GM15510 (cell line): ENCODE results near the gene CD74.

Experiments
- POLR2A ChIP-seq: IDR thresholded peaks from 3 replicates; pipeline ENCODE4 v1.6.1; 2011; ENCODE audit warnings: borderline replicate concordance; ENCODE audit not compliant: insufficient read length; ENCODE audit errors: extremely low read depth

CD74 gene

DNA sequence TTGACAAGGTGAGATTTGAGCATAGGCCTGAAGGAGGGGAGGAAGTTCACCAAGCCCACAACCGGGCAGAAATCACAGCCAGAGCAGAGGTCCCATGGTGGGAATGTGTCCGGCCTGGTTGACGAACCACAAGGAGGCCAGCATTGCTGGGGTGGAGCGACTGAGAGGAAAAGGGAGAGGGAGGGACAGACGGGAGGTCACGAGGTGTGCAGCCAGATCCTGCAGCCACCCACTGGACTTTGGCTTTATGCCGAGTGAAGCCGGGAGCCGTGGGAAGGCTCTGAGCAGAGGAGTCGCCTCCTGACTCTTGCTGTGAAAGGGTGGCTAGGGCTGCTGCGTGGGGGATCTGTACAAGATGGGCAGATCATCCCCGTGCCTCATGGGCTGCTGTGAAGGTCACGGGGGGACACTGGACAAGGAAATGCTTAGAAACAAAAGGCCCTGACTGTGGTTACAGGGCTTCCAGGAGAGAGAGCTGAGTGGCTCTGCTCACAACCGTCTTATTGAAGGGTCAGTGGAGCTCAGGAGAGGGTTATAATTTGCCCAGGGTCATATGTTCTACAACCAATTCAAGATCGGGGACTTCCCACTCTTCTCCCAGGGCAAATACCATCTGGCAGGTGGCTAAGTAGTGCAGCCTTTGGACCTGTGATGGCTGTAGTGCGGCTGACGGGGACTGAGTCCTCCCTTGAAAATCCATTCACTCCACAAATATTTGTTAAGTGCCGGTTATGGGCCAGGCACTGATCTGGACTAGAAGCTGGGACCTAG lies 15.6 kb upstream of the CD74 start:
- TF ChIP-seq POLR2A: no peak

DNA sequence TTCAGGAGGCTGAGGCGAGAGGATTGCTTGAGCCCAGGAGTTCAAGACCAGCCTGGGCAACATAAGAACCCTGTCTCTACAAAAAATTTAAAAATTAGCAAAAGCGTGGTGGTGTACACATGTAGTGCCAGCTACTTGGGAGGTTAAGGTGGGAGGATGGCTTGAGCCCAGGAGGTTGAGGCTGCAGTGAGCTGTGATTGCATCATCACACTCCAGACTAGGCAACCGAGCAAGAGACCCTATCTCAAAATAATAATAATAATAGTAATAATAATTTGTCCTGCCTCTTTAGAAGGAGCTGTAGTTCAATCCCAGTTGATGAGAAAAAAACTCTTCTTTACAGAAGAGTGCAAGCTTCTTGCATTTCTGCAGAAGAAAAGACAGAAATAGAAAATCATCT lies 10.0 kb upstream of the CD74 start:
- TF ChIP-seq POLR2A: no peak

DNA sequence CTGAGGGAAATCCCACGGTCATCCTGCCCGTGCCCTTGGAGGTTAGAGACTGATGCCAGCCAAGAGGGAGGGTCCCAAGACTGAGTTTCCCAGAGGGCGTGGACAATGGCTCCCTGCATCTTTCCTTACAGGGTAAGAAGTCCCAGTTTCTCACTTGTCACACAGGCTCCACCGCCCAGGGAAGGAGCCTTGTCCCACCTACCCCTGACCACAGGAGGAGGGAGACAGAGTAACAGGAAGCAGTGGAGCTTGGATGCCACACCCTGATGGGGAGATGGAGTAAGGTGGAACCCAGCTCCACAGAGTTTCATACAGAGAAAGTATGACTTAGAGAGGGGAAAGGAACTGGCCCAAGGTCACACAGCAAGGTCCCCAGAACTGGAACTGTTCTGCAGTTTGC lies 9.4 kb upstream of the CD74 start:
- no peak for TF ChIP-seq POLR2A

DNA sequence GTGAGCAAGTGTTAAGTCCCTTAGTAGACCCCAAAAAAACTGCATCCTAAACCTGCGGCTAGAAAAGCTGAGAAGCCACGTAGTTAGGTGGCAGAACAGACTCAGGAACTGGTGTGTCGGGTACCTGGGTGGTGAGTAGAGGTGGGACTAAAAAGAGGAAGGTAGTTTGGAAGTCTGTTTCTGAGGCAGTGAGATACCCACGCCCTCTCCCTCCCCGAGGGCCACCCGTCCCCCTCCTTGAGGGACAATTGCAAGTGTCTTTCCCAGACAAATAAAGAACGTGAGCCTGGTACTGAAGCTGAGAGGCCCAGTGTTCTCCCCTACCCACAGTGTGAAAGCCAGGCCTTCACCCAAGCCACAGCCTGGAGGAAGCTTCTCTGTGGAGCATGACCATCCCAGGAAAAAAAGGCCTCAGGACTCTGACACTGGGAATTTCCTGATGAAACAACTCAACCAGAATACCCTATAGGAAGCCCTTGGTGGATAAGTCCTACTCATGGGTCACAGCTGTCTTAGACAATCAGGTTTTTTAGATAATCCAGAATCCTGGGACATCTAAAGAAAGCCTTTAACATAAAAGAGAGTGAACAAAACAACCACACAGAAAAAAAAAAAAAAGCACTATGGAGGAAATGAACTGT lies 7.0 kb upstream of the CD74 start:
- no peak for TF ChIP-seq POLR2A

DNA sequence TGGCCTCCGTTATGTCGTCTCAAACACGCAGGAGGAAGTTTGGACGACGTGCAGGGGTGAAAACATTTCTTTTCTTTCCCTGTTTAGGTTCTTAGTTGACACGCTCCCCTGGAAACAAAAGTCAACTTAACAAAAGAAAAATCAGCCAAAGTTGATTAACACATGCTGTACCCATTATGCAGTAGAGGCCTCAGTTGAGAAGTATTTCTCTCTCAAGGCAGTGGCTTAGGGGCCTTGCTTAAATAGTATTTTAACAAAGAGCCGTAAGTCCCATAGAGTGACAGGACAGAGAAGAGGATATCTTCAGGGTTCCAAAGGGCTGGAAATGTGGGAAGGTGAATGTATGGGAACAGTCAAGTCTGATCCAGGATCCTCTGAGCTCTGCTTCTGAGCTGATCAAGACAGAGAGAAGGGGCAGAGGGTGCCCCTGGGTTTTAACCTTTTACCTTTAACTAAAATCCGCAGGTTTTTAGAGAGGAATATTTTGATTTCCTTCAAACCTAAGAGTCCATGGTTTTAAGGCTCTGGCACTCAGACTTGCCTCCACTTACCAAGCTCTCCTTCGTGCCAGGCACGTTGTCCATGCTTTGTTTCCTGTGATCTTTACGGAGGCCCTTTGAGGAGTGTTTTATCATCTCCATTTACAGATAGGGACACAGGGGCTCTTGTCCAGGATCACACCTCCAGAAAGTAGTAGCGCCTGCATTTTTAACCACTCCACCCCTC lies 629 bp upstream of the CD74 start:
- TF ChIP-seq POLR2A: no peak

DNA sequence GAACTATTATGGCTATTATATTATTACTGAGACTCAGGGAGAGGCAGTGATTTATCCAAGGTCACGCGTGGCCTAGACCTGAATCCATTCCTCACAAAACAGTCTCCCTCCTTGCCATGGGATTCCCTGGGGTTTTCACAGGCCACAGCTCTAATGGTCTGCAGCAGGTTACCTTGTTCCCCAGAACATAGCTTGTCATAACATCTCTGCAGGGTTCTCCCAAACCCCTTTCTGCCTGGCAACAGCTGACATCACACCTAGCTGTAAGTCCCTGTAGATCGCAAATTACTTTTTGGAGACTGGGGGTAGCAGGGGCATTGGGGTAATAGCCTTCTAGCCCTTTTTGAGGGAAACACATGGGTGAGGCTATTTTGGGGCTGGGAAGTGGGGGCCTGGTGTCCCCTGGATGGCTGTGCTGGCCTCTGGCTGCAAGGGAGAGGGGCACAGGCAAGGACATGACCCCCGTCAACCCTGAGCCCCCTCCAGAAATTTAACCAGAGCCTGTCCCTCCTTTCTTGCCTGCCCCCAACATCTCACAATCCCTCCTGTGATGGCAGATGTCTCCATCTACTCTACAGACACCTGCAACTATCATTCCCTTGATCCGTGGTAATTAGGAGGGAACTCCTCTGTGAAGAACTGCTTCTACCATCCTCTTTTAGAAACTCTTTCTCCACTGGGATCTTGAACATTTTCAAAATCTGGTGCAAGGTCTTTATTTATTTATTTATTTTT lies 1.3 kb downstream of the CD74 start:
- TF ChIP-seq POLR2A: peak; percentile 48

DNA sequence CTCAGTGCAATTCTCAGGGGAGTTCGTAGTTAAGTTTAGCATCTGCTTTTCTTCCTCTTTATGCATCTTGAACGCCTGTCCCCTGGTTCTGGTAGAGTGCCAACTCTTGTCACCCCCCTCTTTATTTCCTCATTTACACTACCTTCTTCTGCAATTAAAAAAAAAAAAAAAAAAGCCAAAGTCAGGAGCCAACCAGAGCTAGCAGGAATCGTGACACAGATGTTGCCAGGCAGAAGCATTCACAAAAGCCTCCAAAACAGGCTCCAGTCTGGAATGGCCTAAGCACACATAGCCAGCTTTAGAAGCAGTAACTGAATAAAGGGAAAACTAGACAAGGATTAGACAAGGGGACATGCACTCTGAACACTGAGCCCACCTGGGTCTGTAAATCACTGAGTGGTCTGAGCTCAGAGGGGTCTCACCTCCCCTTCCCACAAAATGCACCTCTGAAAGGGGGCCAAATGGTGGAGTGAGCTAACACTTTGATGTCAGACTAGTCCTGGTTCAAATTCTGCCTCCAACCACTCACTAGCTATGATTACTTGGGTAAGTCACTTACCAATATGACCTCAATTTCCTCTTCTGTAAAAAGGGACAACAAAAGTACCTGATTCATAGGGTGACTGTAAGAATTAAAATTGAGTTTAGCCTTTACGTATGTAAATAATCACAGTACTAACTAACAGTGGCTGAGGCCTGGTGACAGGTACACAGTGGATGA lies 2.0 kb downstream of the CD74 start:
- TF ChIP-seq POLR2A: peak; percentile 41

DNA sequence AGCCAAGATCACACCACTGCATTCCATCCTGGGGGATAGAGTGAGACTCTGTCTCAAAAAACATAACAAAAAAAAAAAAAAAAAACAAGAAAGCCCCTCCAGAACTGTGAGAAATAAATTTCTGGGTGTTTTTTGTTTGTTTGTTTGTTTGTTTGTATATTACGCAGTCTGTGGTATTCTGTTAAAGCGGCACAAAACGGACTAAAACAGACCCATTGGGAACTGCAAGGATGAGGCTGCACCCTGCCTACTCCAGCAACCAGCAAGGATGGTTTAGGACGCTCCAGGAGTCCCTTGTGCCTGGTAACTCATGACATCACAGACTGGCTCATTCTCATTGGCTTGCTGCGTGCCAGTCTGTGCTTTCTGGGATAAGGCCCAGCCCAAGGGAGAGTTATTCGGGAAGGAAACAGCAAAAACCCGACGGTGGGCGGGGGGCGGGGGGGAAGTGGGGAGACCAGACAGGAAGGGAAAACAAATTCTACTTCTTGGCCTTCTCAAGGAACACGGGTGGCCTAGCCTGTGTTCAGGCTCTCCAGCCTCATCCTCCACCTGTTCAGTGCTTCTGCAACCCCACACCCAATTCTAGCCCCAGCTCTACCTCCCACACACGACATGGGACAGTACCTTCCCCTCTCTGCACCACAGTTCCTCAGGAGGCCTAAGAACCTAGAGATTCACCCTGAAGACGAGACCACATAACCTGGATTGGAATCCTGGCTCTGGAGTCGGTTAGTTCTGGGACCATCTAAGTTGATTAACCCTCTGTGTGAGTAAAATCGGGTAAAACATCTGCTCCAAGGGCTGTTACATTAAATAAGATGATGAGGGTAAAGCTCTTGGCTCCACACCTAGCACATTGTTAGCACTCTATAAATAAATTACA lies 2.8 kb downstream of the CD74 start:
- peak; percentile 65 for TF ChIP-seq POLR2A

DNA sequence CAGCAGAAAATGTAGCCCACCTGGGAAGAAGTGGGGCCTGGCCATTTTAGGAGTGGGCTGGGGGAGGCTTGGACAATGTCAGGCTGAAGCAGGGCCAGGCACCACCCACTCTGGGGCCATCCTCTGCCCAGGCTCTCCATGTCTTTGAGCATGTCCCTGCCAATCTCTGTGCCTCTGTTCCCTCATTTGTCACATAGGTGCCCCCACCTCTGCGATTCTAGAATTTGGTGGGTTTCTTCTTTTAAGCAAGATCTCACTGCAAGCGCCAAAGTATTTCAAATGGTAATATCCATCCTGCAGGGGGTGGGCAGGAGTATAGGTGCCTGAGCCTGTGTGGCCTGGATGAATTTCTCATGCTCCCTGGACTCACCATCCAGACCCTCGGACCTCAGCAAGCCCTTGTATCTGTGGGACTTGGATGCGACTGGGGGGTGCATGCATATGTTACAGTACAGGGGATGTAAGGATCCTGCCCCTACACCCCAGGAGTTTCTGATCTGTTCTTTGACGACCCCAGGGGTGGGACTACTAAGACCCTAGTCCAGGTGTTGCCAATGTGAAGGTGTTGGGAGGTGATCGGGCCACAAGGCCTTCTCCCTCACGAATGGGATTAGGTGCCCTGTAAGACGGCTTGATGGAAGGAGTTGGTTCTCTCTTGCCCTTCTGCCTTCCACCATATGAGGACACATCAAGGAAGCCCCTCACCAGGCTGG lies 4.3 kb downstream of the CD74 start:
- TF ChIP-seq POLR2A: peak; percentile 32

DNA sequence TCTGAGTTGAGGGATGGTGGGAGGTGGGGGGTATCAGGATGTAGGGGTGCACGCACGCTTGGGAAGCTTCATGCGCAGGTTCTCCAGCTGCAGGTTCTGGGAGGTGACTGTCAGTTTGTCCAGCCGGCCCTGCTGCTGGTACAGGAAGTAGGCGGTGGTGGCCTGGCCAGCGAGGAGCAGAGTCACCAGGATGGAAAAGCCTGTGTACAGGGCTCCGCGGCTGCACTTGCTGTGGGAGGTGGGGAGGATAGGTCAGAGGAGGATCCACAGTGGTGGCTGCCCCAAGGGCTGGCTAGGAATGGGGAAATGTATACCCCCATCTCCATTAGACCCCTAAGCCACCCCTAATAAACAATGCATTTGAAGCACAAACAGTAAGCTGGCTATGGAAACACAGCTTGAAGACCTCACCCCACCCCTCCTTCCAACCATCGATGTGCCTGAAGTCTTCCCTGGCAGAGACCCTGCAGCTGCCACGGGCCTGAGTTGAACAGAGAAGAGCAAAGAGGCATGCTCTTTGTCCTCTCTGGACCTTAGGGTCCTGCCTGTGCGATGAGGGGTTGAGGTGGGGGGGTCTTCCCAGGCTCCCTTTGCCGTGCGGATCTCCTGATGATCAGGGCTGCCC lies 5.5 kb downstream of the CD74 start:
- TF ChIP-seq POLR2A: peak; percentile 56

DNA sequence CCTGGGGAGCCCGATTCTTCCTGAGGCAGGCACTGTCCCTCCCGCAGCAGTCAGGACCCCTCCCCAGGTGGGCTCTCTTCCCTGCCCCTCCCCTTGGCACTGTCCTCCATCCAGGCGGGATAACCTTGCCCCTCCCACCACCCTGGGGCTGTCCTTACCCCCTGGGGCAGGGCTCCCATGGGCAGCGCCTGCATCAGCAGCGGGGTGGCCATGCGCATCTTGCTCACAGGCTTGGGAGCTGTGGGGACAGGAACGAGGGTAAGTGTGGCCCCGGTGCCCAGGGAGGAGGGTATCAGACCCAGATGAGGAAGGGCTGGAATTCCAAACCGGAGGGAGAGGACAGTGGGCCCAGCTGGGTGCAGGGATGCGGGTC lies 6.0 kb downstream of the CD74 start:
- no peak for TF ChIP-seq POLR2A

DNA sequence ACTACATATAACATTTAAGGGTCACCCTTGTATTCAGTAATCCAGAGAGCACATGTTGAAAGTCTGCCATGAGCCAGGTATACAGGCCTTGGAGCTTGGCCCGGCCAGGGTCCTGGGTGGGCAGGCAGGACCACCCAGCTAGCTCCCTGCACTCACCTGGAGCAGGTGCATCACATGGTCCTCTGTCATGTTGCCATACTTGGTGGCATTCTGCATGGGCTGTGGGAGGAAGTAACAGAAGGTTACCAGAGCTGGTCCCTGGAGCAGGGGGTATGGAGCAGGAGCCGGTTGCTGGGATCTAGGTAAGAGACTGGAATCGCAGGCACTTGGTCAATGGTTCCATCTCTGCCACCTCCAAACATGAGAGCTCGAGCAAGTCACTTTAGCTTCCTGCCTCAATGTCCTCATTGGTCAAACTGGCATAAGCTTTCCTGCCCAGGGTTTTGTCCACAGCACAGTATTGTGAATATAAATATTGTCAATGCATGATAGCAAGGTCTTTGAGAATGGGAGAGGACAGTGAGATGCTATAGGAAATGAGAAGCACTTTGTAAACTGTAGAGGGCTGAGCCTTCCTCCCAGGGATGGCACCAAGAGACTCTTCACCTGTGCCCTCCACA lies 6.5 kb downstream of the CD74 start:
- peak; percentile 48 for TF ChIP-seq POLR2A
